Measurements from ENCODE around the gene RRP8. TPM values are rescaled to one million over a fixed set of nuclear protein-coding genes. Genes with fewer than 3 reads are reported as not detected.

RRP8 gene
- total and polyA plus RNA-seq, 4 donors = 3.4 to 37.3 (median 20.5) TPM

DNA sequence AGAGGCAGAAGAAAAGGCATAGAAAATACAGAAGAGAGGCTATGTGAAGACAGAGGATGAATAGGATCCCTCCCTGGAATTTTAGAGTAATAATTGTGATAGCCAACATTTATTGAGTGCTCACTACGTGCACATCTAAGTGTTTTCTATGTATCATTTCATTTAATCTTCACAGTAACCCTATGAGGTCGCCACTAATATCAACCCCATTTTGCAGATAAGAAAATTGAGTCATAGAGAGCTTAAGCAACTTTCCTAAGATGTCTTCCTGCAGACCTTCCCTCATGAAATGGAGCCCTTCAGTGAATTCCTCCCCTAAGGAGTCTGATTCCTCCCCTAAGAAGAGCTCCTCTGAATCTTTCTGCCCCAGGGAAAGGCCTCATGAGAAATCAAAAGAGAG lies 38.1 kb downstream of the RRP8 start:
- no peaks in the 10 kb centered on the region for H3K27me3 ChIP-seq (ENCODE audit: control insufficient read depth in 1 of 2, insufficient read depth in 2 of 2, low read length in 1 of 2)
- no peaks in the 10 kb centered on the region for H3K4me1 ChIP-seq (ENCODE audit: control insufficient read depth in 1 of 2, insufficient read depth in 2 of 2, low read length in 2 of 2)
- H3K27ac ChIP-seq (ENCODE audit: low read depth in 1 of 2, low read length in 2 of 2) = no peak overlapping the region
- DNase-seq (no peak), ATAC-seq (ENCODE audit: low FRiP score) (no peak)
- intact Hi-C loops (cut with DNase I) = no loop called here
- no peak overlapping the region for H3K4me3 ChIP-seq (ENCODE audit: low read length in 2 of 2)
- WGBS, 2 donors = 71 to 97% methylated on average over 2 of the region's 2 CpGs
- H3K36me3 ChIP-seq (ENCODE audit: control insufficient read depth in 1 of 2, insufficient read depth in 2 of 2, low read length in 1 of 2) = no peaks in the 10 kb centered on the region
- no peaks in the 10 kb centered on the region for H3K9me3 ChIP-seq (ENCODE audit: control insufficient read depth, low read length)

DNA sequence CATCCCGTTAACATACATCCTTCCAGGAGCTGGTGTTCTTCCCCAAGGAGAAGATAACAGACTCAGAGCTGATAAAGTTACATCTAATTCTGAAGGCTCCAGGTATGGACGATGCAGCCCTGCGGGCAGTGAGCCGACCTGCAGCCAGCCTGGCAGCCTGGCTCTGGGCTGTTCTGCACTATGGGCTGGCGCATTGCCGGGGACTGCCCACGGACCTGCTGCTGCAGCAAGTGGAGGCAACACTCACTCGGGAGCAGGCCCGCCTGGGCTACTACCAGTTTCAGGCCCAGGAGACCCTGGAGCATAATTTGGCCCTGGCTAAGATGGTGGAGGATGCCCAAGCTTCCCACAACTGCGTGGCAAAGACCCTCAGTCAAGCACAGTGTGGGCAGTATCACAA lies 39.7 kb downstream of the RRP8 start:
- 94 to 96% methylated on average over 9 to 10 of the region's 10 CpGs for WGBS, 2 donors

DNA sequence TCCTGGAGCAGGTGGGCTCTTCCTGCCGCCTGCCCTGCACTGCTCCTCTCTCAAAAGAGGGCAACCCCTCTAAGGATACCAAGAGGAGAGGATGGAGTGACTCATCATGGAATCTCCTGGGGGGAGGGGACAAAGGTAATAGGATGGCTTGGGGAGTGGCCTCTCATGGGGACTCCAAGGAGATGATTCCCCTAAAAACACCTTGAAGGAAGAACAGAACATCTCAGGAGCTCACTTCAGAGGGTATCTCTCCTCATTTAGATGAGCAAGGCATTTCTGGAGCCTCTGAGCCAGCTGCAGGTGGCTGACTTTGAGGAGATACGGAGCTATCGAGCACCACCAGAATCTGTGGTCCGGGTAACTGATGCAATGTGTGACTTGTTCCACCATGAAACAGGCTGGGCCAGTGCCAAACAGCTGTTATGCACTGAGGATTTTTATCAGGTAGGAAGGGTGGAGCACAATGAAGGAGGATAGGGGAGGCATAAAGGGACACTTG lies 40.2 kb downstream of the RRP8 start:
- ATAC-seq (ENCODE audit: low FRiP score) = no peak
- Histone ChIP-seq H3K4me3 (ENCODE audit: low read length in 2 of 2) (no peak overlapping the region), H3K9me3 (ENCODE audit: control insufficient read depth, low read length) (no peaks in the 10 kb centered on the region), H3K4me1 (ENCODE audit: control insufficient read depth in 1 of 2, insufficient read depth in 2 of 2, low read length in 2 of 2) (no peaks in the 10 kb centered on the region), H3K27me3 (ENCODE audit: control insufficient read depth in 1 of 2, insufficient read depth in 2 of 2, low read length in 1 of 2) (no peaks in the 10 kb centered on the region), H3K36me3 (ENCODE audit: control insufficient read depth in 1 of 2, insufficient read depth in 2 of 2, low read length in 1 of 2) (peaks cover 0 to 1% of the 10 kb centered on the region in 2 donors), H3K27ac (ENCODE audit: low read depth in 1 of 2, low read length in 2 of 2) (no peak overlapping the region)
- peak in 1 of 2 donors; percentile 47 for DNase-seq
- 93 to 97% methylated on average over 4 of the region's 4 CpGs for WGBS, 2 donors
- intact Hi-C loops (cut with DNase I) = no loop called here

More for the DNA sequence above, 39.7 kb downstream of the RRP8 start:
- no peaks in the 10 kb centered on the region for H3K4me1 ChIP-seq (ENCODE audit: control insufficient read depth in 1 of 2, insufficient read depth in 2 of 2, low read length in 2 of 2)
- no peaks in the 10 kb centered on the region for H3K27me3 ChIP-seq (ENCODE audit: control insufficient read depth in 1 of 2, insufficient read depth in 2 of 2, low read length in 1 of 2)
- ATAC-seq (ENCODE audit: low FRiP score) (no peak), DNase-seq (peak in 1 of 2 donors; percentile 46)
- intact Hi-C loops (cut with DNase I) = no loop called here
- no peak overlapping the region for H3K27ac ChIP-seq (ENCODE audit: low read depth in 1 of 2, low read length in 2 of 2)
- no peak overlapping the region for H3K4me3 ChIP-seq (ENCODE audit: low read length in 2 of 2)
- no peaks in the 10 kb centered on the region for H3K9me3 ChIP-seq (ENCODE audit: control insufficient read depth, low read length)
- H3K36me3 ChIP-seq (ENCODE audit: control insufficient read depth in 1 of 2, insufficient read depth in 2 of 2, low read length in 1 of 2) = peaks cover 0 to 1% of the 10 kb centered on the region in 2 donors

DNA sequence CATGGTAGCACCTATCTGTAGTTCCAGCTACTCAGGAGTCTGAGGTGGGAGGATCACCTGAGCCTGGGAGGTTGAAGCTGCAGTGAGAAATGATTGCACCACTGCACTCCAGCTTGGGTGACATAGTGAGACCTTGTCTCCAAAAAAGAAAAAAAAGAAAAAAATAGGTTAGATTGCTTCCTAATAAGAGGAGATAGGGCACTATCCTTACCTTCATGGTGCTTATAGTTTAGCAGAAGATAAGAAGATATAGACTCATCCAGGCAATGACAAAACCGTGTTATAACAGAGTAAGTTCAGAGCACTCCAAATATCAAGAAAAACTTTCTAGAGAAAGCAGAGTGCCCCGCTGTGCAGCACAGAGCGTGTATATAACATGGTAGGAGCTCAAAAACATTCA lies 42.1 kb downstream of the RRP8 start:
- DNase-seq = no peak
- Histone ChIP-seq H3K36me3 (ENCODE audit: control insufficient read depth in 1 of 2, insufficient read depth in 2 of 2, low read length in 1 of 2) (peaks cover 0 to 5% of the 10 kb centered on the region in 2 donors), H3K4me1 (ENCODE audit: control insufficient read depth in 1 of 2, insufficient read depth in 2 of 2, low read length in 2 of 2) (no peaks in the 10 kb centered on the region), H3K4me3 (ENCODE audit: low read length in 2 of 2) (no peak overlapping the region), H3K27ac (ENCODE audit: low read depth in 1 of 2, low read length in 2 of 2) (no peak overlapping the region), H3K9me3 (ENCODE audit: control insufficient read depth, low read length) (no peaks in the 10 kb centered on the region), H3K27me3 (ENCODE audit: control insufficient read depth in 1 of 2, insufficient read depth in 2 of 2, low read length in 1 of 2) (no peaks in the 10 kb centered on the region)
- ATAC-seq (ENCODE audit: low FRiP score) = no peak
- intact Hi-C loops (cut with DNase I) = no loop called here
- whole genome bisulfite sequencing, 2 donors = 93 to 96% methylated on average over 3 of the region's 3 CpGs

DNA sequence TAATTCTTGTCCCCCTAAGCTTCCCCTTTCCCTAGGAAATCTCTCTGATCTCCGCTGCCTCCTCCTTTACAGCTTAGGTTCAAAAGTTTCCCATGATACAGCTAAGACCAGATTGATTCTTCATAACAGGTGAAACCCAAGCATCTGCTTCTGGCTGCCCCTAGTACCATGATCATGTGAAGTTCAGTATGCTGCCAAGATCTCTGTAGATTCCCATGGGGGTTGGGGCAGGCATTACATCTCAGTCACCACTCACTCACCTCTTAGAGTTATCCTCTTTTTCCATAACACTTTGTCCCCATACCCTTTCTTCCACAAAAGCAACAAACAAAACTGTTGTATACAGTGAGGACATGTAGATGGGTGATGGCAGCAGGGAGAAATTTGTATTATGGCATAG lies 44.0 kb downstream of the RRP8 start:
- Histone ChIP-seq H3K9me3 (ENCODE audit: control insufficient read depth, low read length) (no peaks in the 10 kb centered on the region), H3K4me3 (ENCODE audit: low read length in 2 of 2) (no peak overlapping the region), H3K27ac (ENCODE audit: low read depth in 1 of 2, low read length in 2 of 2) (no peak overlapping the region), H3K36me3 (ENCODE audit: control insufficient read depth in 1 of 2, insufficient read depth in 2 of 2, low read length in 1 of 2) (peaks cover 0 to 5% of the 10 kb centered on the region in 2 donors), H3K4me1 (ENCODE audit: control insufficient read depth in 1 of 2, insufficient read depth in 2 of 2, low read length in 2 of 2) (no peaks in the 10 kb centered on the region), H3K27me3 (ENCODE audit: control insufficient read depth in 1 of 2, insufficient read depth in 2 of 2, low read length in 1 of 2) (no peaks in the 10 kb centered on the region)
- WGBS, 2 donors = 93 to 100% methylated on average over 1 of the region's 1 CpG
- intact Hi-C loops (cut with DNase I) = no loop called here
- ATAC-seq (ENCODE audit: low FRiP score) = no peak
- DNase-seq = no peak

DNA sequence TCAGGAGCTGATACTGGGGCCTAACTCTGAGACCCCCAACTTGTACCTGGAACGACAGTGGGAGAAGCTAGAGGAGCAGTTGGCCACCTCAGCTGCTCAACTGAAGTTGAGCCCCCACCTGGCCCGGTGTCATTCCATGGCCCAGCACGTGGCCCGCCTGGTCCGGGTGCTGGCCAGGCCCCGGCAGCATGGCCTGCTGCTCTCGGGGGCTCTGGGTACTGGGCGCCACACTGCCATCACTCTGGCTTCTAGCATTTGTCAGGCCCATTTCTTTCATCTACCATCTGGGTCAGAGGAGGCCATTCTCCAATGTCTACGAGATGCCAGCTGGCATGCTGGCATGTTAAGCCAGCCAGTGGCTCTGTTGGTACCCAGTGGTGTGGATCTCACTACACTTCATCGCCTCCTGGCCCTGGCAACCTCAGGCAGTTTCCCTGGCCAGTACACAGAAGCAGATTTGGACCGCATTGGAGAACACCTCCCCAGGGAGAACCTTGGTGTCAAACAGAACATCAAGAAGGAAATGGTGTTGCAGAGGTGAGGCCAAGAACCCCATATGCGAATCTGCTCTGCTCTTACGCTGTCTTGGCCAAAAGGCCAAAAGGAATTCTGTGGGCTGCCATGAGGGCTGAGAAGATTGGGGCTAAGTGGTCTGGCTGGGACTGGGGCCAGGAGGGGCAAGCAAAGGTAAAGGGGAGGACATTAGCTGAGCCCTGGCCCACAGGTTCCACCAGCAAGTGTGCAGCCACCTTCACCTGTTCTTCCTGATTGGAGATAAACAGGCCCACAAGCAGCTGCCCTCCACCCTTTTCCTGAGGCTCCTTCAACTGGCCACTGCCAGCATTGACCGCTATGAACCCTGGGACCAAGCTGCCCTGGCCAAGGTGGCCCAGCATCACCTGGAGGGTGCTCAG lies 45.4 kb downstream of the RRP8 start:
- Histone ChIP-seq H3K27me3 (ENCODE audit: control insufficient read depth in 1 of 2, insufficient read depth in 2 of 2, low read length in 1 of 2) (no peaks in the 10 kb centered on the region), H3K27ac (ENCODE audit: low read depth in 1 of 2, low read length in 2 of 2) (no peak overlapping the region), H3K36me3 (ENCODE audit: control insufficient read depth in 1 of 2, insufficient read depth in 2 of 2, low read length in 1 of 2) (peaks cover 0 to 5% of the 10 kb centered on the region in 2 donors), H3K4me3 (ENCODE audit: low read length in 2 of 2) (no peak overlapping the region), H3K9me3 (ENCODE audit: control insufficient read depth, low read length) (no peaks in the 10 kb centered on the region), H3K4me1 (ENCODE audit: control insufficient read depth in 1 of 2, insufficient read depth in 2 of 2, low read length in 2 of 2) (no peaks in the 10 kb centered on the region)
- 90 to 91% methylated on average over 14 of the region's 14 CpGs for WGBS, 2 donors
- ATAC-seq (ENCODE audit: low FRiP score) (no peak), DNase-seq (peak in 1 of 2 donors; percentile 45)
- intact Hi-C loops (cut with DNase I) = no loop called here

DNA sequence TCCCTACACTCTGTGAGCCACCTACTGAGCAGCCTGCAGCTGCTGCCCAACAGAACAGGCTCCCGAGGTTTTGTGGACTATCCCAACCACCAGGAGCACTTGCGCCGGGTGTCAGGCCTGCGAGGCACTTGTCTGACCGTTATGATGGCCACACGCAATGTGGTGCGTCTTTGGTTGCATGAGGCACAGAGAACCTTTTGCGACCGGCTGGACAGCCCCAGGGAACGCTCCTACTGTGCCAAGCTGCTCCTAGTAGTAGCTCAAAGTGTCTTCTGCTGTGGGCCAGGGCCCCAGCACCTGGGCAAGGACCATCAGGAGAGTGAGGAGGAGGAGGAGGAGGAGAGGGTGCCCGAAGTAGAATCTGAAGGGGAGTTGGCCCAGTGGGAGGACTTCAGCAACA lies 46.4 kb downstream of the RRP8 start:
- no peaks in the 10 kb centered on the region for H3K9me3 ChIP-seq (ENCODE audit: control insufficient read depth, low read length)
- ATAC-seq (ENCODE audit: low FRiP score) (no peak), DNase-seq (peak in 1 of 2 donors; percentile 59)
- no peak overlapping the region for H3K4me3 ChIP-seq (ENCODE audit: low read length in 2 of 2)
- peaks cover 0 to 5% of the 10 kb centered on the region in 2 donors for H3K36me3 ChIP-seq (ENCODE audit: control insufficient read depth in 1 of 2, insufficient read depth in 2 of 2, low read length in 1 of 2)
- H3K4me1 ChIP-seq (ENCODE audit: control insufficient read depth in 1 of 2, insufficient read depth in 2 of 2, low read length in 2 of 2) = no peaks in the 10 kb centered on the region
- intact Hi-C loops (cut with DNase I) = no loop called here
- H3K27me3 ChIP-seq (ENCODE audit: control insufficient read depth in 1 of 2, insufficient read depth in 2 of 2, low read length in 1 of 2) = no peaks in the 10 kb centered on the region
- H3K27ac ChIP-seq (ENCODE audit: low read depth in 1 of 2, low read length in 2 of 2) = no peak overlapping the region
- 90 to 96% methylated on average over 11 of the region's 11 CpGs for WGBS, 2 donors

DNA sequence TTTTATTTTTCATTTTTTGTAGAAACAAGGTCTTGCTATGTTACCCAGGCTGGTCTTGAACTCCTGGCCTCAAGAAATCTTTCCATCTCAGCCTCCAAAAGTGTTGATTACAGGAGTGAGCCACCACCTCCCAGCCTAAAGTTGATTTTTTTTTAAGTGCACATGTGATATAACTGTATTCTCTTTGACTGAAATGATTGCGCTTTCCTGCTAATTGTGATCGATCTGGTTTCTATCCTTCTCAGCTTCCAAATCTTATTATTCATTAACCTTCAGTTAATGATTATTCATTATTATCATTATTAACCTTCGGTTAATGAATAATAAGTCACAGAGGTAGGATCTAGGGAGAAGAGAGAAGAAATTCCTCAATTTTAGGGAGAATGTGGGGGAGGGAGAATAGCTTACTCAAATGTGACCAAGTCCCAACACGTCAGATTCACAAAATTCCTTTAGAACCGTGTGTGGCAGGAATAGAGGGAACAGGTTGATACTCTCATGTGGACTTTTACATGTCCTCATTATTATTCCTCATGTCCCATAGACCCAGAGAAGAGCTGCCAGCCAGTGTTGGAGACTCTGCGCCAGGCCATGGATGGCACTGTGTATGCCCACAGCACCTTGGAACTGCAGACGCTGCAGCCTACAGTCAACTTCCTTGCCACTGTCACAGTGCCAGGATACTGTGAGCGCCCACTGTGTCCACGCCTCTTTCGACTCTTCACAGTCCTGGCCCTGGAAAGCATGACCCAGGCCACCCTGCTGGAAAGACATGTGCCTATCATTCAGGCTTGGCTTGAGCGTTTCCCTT lies 47.1 kb downstream of the RRP8 start:
- H3K36me3 ChIP-seq (ENCODE audit: control insufficient read depth in 1 of 2, insufficient read depth in 2 of 2, low read length in 1 of 2) = peaks cover 0 to 5% of the 10 kb centered on the region in 2 donors
- H3K4me3 ChIP-seq (ENCODE audit: low read length in 2 of 2) = no peak overlapping the region
- ATAC-seq (ENCODE audit: low FRiP score) (no peak), DNase-seq (no peak)
- no peaks in the 10 kb centered on the region for H3K9me3 ChIP-seq (ENCODE audit: control insufficient read depth, low read length)
- intact Hi-C loops (cut with DNase I) = no loop called here
- no peaks in the 10 kb centered on the region for H3K27me3 ChIP-seq (ENCODE audit: control insufficient read depth in 1 of 2, insufficient read depth in 2 of 2, low read length in 1 of 2)
- WGBS, 2 donors = 90 to 91% methylated on average over 11 of the region's 11 CpGs
- H3K27ac ChIP-seq (ENCODE audit: low read depth in 1 of 2, low read length in 2 of 2) = no peak overlapping the region
- no peaks in the 10 kb centered on the region for H3K4me1 ChIP-seq (ENCODE audit: control insufficient read depth in 1 of 2, insufficient read depth in 2 of 2, low read length in 2 of 2)

All from aorta (tissue), 5 donors.